H1 (cell line): ENCODE data around the gene ALKBH3.

Experiments
- ASH2L ChIP-seq: fragments of 200-600, 300-600 bp; sonication (generic); IDR thresholded peaks from one replicate; pipeline ENCODE4 v1.7.1; 2017; ENCODE audit warnings: low read length
- GTF2F1 ChIP-seq: IDR thresholded peaks from 2 replicates; pipeline ENCODE4 v1.6.1; 2012; ENCODE audit warnings: low read depth, low read length, improper control_type of control experiment, borderline replicate concordance
- TF ChIP-seq, protein P1 (sequence below), 3 experiments: IDR thresholded peaks; 1 replicate in 2 of 3; 2 replicates in 1 of 3; pipeline versions ENCODE4 v1.5.1 to v1.6.1; 2011; ENCODE audit warnings: low read length in 3 of 3, mild to moderate bottlenecking in 3 of 3, inconsistent platforms in 2 of 3, low read depth in 1 of 3, moderate library complexity in 1 of 3; ENCODE audit not compliant: insufficient read depth in 1 of 3; ENCODE audit errors: control extremely low read depth in 1 of 3

DNA sequence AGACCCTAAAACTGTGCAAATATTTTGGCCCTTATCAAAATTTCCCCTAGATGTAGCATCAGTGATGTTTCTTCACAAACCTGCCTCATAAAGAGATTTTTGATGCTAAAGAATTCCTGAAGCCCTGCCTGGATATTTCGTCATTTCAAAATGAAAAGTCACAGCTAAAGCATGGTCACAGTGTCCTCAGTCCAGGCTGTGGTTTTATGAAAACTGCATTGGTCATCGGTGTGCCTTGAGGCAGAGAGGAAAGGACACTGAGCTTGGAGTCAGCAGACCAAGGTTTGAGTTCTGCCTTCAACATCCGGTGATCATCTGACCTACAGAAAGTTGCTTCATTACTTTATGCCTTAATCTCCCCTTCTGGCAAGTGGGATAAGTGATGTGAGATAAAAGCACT lies 34.8 kb upstream of the ALKBH3 start:
- TF ChIP-seq, protein P1, sequence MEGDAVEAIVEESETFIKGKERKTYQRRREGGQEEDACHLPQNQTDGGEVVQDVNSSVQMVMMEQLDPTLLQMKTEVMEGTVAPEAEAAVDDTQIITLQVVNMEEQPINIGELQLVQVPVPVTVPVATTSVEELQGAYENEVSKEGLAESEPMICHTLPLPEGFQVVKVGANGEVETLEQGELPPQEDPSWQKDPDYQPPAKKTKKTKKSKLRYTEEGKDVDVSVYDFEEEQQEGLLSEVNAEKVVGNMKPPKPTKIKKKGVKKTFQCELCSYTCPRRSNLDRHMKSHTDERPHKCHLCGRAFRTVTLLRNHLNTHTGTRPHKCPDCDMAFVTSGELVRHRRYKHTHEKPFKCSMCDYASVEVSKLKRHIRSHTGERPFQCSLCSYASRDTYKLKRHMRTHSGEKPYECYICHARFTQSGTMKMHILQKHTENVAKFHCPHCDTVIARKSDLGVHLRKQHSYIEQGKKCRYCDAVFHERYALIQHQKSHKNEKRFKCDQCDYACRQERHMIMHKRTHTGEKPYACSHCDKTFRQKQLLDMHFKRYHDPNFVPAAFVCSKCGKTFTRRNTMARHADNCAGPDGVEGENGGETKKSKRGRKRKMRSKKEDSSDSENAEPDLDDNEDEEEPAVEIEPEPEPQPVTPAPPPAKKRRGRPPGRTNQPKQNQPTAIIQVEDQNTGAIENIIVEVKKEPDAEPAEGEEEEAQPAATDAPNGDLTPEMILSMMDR (IDR thresholded peaks at IDR 0.05; ENCODE audit: control extremely low read depth in 1 of 3, insufficient read depth in 1 of 3, low read depth in 1 of 3, low read length in 3 of 3), result no peak
- TF ChIP-seq GTF2F1, result no peak
- TF ChIP-seq ASH2L, result no peak
